HFF-Myc (cell line): ENCODE results near the gene FLII.

Experiments used
- DNase-seq: peaks from one replicate; pipeline ENCODE4 v3.0.0-alpha.2; 2011; ENCODE audit warnings: low read depth; ENCODE audit errors: extremely low read depth
- H3K4me3 ChIP-seq: replicated peaks from 2 replicates; pipeline ENCODE4 v1.5.1; 2011; ENCODE audit warnings: low read depth, mild to moderate bottlenecking, control low read depth, low read length
- TF ChIP-seq, protein P1 (sequence below): IDR thresholded peaks from 2 replicates; pipeline ENCODE4 v1.5.1; 2012; ENCODE audit warnings: mild to moderate bottlenecking, low read depth, low read length, control low read depth; ENCODE audit errors: missing control alignments

Gene FLII

DNA sequence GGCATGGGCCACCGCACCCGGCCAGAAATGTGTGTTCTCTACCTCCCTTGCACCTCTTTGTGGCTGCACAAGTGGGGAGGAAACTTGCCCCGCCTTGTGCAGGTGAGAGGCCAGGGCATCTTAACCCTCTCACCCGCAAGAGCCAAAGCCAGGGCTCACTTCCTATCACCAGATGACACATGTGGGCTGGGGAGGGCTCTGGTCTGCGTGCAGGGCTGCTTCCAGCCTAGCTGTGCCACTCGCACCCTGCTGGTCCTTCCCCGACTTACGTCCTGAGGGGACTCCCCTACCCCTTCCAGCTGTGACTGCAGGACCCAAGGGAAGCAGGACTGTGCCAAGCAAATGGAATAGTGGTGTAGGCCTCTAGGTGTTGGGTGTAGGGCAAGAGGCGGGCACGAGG lies 8.8 kb upstream of the FLII start:
- DNase-seq = no peak
- no peak overlapping the region for H3K4me3 ChIP-seq
- TF ChIP-seq, protein P1, sequence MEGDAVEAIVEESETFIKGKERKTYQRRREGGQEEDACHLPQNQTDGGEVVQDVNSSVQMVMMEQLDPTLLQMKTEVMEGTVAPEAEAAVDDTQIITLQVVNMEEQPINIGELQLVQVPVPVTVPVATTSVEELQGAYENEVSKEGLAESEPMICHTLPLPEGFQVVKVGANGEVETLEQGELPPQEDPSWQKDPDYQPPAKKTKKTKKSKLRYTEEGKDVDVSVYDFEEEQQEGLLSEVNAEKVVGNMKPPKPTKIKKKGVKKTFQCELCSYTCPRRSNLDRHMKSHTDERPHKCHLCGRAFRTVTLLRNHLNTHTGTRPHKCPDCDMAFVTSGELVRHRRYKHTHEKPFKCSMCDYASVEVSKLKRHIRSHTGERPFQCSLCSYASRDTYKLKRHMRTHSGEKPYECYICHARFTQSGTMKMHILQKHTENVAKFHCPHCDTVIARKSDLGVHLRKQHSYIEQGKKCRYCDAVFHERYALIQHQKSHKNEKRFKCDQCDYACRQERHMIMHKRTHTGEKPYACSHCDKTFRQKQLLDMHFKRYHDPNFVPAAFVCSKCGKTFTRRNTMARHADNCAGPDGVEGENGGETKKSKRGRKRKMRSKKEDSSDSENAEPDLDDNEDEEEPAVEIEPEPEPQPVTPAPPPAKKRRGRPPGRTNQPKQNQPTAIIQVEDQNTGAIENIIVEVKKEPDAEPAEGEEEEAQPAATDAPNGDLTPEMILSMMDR = no peak

DNA sequence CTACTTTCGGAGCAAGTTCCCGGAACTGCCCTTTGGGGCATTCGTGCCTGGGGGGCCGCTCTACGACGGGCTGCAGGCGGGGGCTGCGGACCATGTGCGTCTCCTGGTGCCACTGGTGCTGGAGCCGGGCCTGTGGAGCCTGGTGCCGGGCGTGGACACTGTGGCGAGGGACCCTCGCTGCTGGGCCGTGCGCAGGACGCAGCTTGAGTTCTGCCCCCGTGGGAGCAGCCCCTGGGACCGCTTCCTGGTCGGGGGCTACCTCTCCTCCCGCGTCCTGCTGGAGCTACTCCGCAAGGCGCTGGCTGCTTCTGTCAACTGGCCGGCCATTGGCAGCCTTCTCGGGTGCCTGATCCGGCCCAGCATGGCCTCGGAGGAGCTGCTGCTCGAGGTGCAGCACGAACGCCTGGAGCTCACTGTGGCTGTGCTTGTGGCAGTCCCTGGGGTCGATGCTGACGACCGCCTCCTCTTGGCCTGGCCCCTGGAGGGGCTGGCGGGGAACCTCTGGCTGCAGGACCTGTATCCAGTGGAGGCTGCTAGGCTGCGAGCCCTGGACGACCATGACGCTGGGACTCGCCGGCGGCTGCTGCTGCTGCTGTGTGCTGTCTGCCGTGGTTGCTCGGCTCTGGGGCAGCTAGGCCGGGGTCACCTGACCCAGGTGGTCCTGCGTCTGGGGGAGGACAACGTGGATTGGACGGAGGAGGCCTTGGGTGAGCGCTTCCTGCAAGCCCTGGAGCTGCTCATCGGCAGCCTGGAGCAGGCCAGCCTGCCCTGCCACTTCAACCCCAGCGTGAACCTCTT lies 5.5 kb upstream of the FLII start:
- TF ChIP-seq, protein P1 = no peak
- H3K4me3 ChIP-seq = no peak overlapping the region
- no peak for DNase-seq

DNA sequence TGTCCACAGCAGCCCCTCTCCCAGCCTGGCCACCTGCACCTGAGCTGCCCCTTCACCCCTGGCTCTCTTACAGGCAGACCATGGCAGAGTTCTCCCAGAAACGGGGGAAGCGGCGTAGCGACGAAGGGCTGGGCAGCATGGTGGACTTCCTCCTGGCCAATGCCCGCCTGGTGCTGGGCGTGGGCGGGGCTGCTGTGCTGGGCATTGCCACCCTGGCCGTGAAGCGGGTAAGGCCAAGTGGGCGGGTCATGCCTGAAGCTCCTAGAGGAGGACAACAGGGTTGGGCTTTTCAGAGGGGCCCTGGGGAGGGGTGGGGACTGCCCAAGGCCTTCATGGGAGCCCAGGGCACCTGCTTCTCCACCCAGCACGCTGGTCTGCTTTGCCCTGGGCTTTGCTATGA lies 4.1 kb upstream of the FLII start:
- TF ChIP-seq, protein P1 = no peak
- DNase-seq = no peak

DNA sequence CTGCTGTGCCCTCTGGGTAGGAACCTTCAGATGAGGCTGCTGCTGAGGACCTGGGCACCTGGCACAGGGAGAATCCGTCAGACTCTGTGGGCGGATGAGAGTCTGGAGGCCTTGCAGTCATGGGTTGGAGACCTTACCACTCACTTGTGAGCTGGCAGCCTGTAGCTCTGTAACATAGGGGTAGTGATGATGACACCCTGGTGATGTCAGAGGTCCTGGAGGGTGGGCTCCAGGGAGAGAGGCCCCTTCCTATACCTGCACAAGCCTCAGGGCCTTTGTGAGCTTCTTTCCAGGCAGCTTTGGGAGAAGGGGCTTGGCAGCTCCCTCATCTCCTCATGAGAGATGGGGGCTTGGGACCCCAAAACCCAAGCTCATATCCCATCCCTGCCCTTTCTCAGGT lies 3.6 kb upstream of the FLII start:
- TF ChIP-seq, protein P1 = no peak
- no peak for DNase-seq
- no peak overlapping the region for H3K4me3 ChIP-seq

More for the DNA sequence above, 4.1 kb upstream of the FLII start:
- H3K4me3 ChIP-seq = no peak overlapping the region

DNA sequence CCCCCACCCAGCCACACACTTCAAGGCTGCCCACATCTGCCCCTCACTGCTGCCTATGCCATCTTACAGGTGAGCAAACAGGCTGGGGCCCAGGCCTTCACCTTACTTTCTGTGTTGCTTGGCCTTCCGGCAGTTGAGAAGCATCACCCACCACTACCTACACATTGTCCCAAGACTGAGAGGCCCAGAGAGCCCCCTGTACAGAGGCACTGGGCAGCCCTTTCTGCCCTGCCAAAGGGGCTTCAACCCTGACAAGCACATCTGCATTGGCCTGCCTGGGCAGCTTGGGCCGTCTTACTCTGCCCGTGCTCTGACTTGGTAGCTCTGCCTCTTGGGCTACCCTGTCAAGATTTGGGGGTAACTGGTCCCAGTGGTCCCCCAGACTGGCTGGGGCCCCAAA lies 3.1 kb upstream of the FLII start:
- peak overlapping the region; percentile 86 for H3K4me3 ChIP-seq
- TF ChIP-seq, protein P1 = no peak
- no peak for DNase-seq

DNA sequence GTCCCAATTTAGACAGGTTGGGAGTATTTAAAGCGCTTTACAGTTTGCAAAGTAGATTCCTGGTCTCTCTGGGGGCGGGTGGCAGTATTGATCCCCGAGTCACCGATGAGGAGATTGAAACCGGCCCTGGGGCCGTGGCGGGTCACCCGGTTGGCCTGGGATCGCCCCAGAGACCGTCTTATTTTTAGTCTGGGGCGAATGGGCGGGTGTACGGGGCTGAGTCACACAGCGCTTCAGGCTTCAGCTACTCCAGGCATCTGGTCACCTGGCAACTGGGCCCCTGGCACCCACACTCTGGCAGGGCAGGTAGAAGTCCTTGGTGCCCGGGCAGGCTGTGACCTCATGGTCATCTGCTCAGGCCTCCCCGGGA lies 2.6 kb upstream of the FLII start:
- DNase-seq = no peak
- peak overlapping the region; percentile 86 for H3K4me3 ChIP-seq
- TF ChIP-seq, protein P1 = no peak
